Measurements from ENCODE around the gene ATOSB. TPM values are rescaled to one million over a fixed set of nuclear protein-coding genes. Genes with fewer than 3 reads are reported as not detected.

ATOSB gene
- total and polyA plus RNA-seq, 2 experiments from 2014 or later = 25.5 to 31.3 TPM

DNA sequence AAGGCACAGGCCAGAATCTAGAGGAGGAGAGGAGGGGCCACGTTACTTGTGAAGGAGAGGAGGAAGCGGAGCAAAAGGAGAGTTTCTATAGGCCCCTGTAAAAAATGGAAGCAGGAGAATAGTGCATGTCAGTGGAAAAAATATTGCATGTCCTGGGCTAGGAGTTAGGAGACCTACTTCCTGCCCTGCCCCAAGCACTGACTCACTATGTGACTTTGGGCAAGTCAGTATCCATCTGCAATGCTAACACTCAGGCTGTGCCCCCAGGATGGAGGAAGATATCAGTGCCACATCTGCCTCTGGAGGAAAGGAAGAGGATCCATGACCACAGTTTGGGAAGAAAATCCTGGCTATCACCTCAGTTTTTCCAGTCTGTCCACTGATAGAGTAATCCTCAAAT, 26.2 kb downstream of the ATOSB start:
- TF ChIP-seq, protein P1, sequence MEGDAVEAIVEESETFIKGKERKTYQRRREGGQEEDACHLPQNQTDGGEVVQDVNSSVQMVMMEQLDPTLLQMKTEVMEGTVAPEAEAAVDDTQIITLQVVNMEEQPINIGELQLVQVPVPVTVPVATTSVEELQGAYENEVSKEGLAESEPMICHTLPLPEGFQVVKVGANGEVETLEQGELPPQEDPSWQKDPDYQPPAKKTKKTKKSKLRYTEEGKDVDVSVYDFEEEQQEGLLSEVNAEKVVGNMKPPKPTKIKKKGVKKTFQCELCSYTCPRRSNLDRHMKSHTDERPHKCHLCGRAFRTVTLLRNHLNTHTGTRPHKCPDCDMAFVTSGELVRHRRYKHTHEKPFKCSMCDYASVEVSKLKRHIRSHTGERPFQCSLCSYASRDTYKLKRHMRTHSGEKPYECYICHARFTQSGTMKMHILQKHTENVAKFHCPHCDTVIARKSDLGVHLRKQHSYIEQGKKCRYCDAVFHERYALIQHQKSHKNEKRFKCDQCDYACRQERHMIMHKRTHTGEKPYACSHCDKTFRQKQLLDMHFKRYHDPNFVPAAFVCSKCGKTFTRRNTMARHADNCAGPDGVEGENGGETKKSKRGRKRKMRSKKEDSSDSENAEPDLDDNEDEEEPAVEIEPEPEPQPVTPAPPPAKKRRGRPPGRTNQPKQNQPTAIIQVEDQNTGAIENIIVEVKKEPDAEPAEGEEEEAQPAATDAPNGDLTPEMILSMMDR (IDR thresholded peaks at IDR 0.05; ENCODE audit: low read depth, low read length) = no peak
- no peaks in the 10 kb centered on the region for H3K9me3 ChIP-seq (ENCODE audit: low read depth)
- no peaks in the 10 kb centered on the region for H3K4me1 ChIP-seq (ENCODE audit: low read depth)
- DNase-seq (ENCODE audit: low read depth in 1 of 2, low spot score in 1 of 2) = no peak
- no peaks in the 10 kb centered on the region for H3K27me3 ChIP-seq
- H3K36me3 ChIP-seq = peaks cover 28% of the 10 kb centered on the region
- H3K27ac ChIP-seq = no peak overlapping the region
- H3K4me3 ChIP-seq = no peak overlapping the region

DNA sequence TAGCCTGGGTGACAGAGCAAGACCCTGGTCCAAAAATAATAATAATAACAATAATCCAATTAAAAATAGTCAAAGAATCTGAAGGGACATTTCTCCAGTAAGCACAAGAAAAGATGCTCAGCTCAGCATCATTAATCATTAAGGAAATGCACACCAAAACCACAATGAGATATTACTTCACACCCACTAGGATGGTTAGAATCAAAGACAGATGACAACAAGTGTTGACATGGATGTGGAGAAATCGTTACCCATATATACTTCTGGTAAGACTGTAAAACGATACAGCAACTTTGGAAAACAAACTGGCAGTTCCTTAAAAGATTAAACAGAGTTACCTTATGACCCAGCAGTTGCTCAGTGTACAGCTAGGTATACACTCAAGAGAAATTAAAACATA, 30.6 kb downstream of the ATOSB start:
- Histone ChIP-seq H3K27ac (no peak overlapping the region), H3K36me3 (peaks cover 21% of the 10 kb centered on the region)

DNA sequence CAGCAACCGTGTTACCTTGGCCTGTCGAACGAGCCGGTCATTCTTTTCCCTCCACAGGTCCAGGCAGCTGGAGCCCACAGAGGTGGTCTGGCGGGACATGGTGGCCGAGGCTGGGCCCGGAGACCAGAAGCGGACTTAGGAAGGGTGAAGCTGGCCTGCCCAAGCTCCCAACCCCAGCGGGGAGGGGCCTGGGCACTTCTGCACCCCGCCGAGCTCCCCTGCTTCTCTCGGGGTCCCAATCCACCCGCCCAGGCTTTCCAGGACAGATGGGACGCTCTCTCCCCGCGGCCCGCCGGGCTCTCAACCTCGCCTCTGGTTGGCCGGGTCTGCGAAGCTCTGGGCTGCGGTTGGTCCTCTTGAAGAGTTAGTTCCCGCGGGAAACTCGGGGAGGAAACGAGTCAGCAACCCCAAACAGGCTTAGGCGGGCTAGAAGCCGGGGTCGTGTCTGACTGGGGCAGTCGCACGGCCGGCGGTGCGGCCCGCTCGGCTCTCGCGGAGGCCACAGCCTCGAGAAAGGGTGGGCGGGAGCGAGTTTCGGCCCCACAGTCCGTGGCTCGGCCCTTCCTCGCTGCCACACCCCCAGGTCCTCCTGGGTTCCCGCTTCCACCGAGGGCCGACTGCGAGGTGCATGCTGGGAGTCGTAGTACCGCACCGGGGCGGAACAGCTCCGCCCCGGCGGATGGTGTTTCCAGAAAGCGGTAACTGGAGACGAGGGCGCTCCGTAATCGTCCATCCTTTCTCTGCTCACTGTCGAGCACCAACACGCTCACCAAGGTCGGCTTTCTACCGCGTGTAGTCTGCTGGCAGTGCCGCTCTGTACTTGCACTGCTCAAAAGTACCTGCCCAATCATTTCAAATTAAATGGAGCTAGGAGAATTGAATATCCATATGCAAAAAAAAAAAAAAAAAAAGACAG, 36.0 kb downstream of the ATOSB start, which contains the start of gene FANCG:
FANCG (minus strand) TSS at position 517 of the 916 bp plus-strand sequence; CDS start at position 99, 418 bp downstream.
- peaks cover 7% of the 10 kb centered on the region for H3K4me1 ChIP-seq (ENCODE audit: low read depth)
- DNase-seq (ENCODE audit: low read depth in 1 of 2, low spot score in 1 of 2) = peak; percentile 94
- TF ChIP-seq, protein P1 (IDR thresholded peaks at IDR 0.05; ENCODE audit: low read depth, low read length) = no peak
- H3K27me3 ChIP-seq = no peaks in the 10 kb centered on the region
- no peaks in the 10 kb centered on the region for H3K36me3 ChIP-seq
- peak within 1 kb of the TSS; percentile 82 for H3K4me3 ChIP-seq
- H3K9me3 ChIP-seq (ENCODE audit: low read depth) = no peaks in the 10 kb centered on the region
- peak within 1 kb of the TSS; percentile 41 for H3K27ac ChIP-seq

More for the DNA sequence above, 30.6 kb downstream of the ATOSB start:
- TF ChIP-seq, protein P1 (IDR thresholded peaks at IDR 0.05; ENCODE audit: low read depth, low read length) = no peak
- Histone ChIP-seq H3K9me3 (ENCODE audit: low read depth) (no peaks in the 10 kb centered on the region), H3K27me3 (no peaks in the 10 kb centered on the region), H3K4me1 (ENCODE audit: low read depth) (no peaks in the 10 kb centered on the region), H3K4me3 (no peak overlapping the region)
- no peak for DNase-seq (ENCODE audit: low read depth in 1 of 2, low spot score in 1 of 2)

DNA sequence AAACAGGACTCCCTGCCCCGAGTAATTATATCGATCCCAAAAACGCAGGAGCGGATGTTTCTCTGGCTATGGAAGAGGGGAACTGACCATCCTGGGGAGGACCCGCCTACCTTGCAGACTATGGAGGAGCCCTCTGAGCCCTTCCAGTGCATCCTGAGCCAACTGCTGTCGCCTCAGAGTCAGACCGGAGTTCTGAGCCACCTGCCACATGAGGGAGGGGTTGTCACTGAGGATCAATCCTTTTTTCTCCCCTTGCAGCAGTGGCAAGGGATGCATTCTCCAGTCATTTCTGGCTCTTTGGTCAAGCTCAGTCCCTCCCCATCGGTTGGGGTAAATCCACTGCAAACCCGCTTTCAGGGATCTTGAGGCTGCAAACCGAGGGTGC, 36.6 kb downstream of the ATOSB start:
- H3K36me3 ChIP-seq = no peaks in the 10 kb centered on the region
- H3K4me3 ChIP-seq = peak overlapping the region; percentile 82
- H3K27me3 ChIP-seq = no peaks in the 10 kb centered on the region
- H3K4me1 ChIP-seq (ENCODE audit: low read depth) = peaks cover 7% of the 10 kb centered on the region
- DNase-seq (ENCODE audit: low read depth in 1 of 2, low spot score in 1 of 2) = no peak
- TF ChIP-seq, protein P1 (IDR thresholded peaks at IDR 0.05; ENCODE audit: low read depth, low read length) = no peak
- H3K9me3 ChIP-seq (ENCODE audit: low read depth) = no peaks in the 10 kb centered on the region
- peak overlapping the region; percentile 41 for H3K27ac ChIP-seq

DNA sequence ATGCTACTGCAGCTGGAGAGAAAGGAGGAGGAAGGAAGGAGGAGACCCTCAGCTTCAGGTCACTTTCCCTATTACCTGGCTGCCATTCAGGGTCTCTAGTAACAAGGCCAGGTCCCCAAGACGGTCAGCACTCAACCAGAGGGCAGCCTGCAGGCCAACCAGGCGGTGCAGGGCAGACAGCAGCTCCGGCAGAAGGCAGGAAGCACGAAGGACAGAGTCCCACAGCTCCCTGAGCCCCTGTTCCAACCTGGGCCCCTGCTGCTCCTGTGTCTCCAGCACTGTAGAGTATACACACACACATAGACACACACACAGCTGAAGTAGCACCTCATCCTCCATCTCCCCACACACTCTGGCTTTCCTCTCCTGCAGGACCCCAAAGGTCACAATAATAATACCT, 37.6 kb downstream of the ATOSB start:
- Histone ChIP-seq H3K9me3 (ENCODE audit: low read depth) (no peaks in the 10 kb centered on the region), H3K36me3 (no peaks in the 10 kb centered on the region), H3K4me1 (ENCODE audit: low read depth) (peaks cover 9% of the 10 kb centered on the region), H3K27me3 (no peaks in the 10 kb centered on the region), H3K27ac (no peak overlapping the region), H3K4me3 (no peak overlapping the region)
- TF ChIP-seq, protein P1 (IDR thresholded peaks at IDR 0.05; ENCODE audit: low read depth, low read length) = no peak
- DNase-seq (ENCODE audit: low read depth in 1 of 2, low spot score in 1 of 2) = no peak

All from cardiac muscle cell (in vitro differentiated cells and primary cell).